ENCODE results near the gene CD300C.

DNA sequence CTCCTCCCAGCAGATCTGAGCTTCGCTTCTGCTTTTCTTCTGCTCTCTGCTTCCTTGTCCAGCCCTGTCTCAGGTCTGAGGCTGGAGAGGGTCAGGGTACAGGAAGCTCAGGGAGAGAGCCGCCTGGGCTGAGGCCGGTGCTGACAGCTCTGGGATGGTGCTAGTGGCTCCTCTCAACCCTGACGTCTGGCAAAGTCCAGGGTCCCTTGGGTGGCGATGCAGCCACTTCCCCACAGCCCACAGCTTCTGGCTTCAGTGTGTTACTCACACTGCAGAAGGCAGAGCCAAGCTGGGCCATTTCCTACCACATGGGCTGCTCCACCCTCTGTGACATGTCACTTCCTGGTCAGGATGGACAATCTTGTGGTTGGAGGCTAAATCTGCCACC, at the start of gene CD300C:
- TF ChIP-seq, protein P1, sequence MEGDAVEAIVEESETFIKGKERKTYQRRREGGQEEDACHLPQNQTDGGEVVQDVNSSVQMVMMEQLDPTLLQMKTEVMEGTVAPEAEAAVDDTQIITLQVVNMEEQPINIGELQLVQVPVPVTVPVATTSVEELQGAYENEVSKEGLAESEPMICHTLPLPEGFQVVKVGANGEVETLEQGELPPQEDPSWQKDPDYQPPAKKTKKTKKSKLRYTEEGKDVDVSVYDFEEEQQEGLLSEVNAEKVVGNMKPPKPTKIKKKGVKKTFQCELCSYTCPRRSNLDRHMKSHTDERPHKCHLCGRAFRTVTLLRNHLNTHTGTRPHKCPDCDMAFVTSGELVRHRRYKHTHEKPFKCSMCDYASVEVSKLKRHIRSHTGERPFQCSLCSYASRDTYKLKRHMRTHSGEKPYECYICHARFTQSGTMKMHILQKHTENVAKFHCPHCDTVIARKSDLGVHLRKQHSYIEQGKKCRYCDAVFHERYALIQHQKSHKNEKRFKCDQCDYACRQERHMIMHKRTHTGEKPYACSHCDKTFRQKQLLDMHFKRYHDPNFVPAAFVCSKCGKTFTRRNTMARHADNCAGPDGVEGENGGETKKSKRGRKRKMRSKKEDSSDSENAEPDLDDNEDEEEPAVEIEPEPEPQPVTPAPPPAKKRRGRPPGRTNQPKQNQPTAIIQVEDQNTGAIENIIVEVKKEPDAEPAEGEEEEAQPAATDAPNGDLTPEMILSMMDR (IDR thresholded peaks at IDR 0.05): no peak
- TF ChIP-seq ZFX (IDR thresholded peaks at IDR 0.05; ENCODE audit: borderline replicate concordance): no peak

Measured in 22Rv1 (cell line).